ENCODE measurements around the gene MEIS1. TPM values are rescaled to one million over a fixed set of nuclear protein-coding genes. Genes with fewer than 3 reads are reported as not detected.

The MEIS1 gene
- total RNA-seq, 1 experiment from 2014 or later: 9.1 TPM

GRCh38 chr2:66577321-66578053 lies 142.6 kb downstream of the MEIS1 start:
- Histone ChIP-seq H2AFZ (peak overlapping the region; percentile 93), H3K9me2 (ENCODE audit: insufficient read depth) (no peaks in the 10 kb centered on the region), H3F3A (ENCODE audit: insufficient read depth, low read depth) (no peaks in the 10 kb centered on the region), H3K4me1 (replicated peaks; ENCODE audit: insufficient read depth) (0 out of 2 replicates have a peak, but pooled peaks cover 19% of the 10 kb centered on the region), H3K36me3 (ENCODE audit: low read depth) (no peaks in the 10 kb centered on the region), H3K79me2 (ENCODE audit: low read depth) (no peaks in the 10 kb centered on the region), H4K20me1 (ENCODE audit: insufficient read depth) (no peaks in the 10 kb centered on the region), H3K4me2 (peak overlapping the region; percentile 100), H3K4me3 (peak overlapping the region; percentile 82), H3K27ac (no peak overlapping the region), H3K27me3 (ENCODE audit: insufficient read depth, low read depth) (peaks cover 27% of the 10 kb centered on the region; the same call in 1 of the 2 replicates), H3K9me3 (ENCODE audit: insufficient read depth, low read depth) (no peaks in the 10 kb centered on the region)
- no TSS peak for BruUV-seq (replicated peaks)
- TF ChIP-seq, protein P1, sequence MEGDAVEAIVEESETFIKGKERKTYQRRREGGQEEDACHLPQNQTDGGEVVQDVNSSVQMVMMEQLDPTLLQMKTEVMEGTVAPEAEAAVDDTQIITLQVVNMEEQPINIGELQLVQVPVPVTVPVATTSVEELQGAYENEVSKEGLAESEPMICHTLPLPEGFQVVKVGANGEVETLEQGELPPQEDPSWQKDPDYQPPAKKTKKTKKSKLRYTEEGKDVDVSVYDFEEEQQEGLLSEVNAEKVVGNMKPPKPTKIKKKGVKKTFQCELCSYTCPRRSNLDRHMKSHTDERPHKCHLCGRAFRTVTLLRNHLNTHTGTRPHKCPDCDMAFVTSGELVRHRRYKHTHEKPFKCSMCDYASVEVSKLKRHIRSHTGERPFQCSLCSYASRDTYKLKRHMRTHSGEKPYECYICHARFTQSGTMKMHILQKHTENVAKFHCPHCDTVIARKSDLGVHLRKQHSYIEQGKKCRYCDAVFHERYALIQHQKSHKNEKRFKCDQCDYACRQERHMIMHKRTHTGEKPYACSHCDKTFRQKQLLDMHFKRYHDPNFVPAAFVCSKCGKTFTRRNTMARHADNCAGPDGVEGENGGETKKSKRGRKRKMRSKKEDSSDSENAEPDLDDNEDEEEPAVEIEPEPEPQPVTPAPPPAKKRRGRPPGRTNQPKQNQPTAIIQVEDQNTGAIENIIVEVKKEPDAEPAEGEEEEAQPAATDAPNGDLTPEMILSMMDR (conservative IDR thresholded peaks at IDR 0.05): no peak
- no peak for TF ChIP-seq EZH2 (IDR thresholded peaks at IDR 0.05; ENCODE audit: low read depth)
- ChIA-PET CTCF (interaction anchor here (0.9 to 1.1 kb wide), 2 partner anchors 10 to 149 kb away, joined by 4 to 5 read pairs; no protein-coding TSS in a partner anchor), POLR2A (ENCODE audit: unreplicated experiment) (no interaction called here)
- DNase-seq: peak in 1 of 2 experiments; percentile 22
- intact Hi-C loops (cut with micrococcal nuclease; ENCODE audit: unreplicated experiment): loop anchor here (5.0 to 10.0 kb wide), 2 partner anchors 897 to 1265 kb away; no protein-coding TSS in a partner anchor

DNA sequence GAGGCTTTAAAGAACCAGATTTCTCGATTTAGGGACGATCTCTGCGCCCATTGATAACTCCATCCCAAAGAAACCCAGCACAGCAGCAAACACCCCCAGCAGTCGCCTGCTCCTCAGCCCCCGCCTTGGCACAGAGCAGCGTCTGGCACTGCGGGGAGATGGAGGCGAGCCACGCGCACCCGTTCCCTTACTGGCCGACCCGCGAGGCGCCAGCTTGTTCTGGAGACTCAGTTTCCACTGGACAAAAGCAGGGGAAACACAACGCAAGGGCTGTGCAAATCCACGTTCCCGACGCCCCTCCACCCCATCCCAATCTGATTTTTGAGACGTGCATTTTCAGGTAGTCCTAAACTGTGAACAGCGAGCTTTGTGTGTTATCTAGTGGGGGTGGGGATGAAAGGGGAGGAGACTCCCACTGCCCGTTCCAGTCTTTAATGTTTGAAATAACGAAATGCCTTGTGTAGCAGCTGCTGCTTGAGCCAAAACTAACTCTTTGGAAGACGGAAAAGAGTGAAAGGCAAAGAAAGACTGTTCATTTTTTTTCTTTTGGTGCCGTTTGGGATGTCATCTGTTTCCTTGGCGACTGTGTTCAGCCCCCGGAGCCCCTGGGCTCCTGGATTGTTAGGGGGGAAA lies 143.2 kb downstream of the MEIS1 start:
- Histone ChIP-seq H3K27me3 (ENCODE audit: insufficient read depth, low read depth) (peaks cover 27% of the 10 kb centered on the region; the same call in 1 of the 2 replicates), H3K9me3 (ENCODE audit: insufficient read depth, low read depth) (no peaks in the 10 kb centered on the region), H3K4me1 (replicated peaks; ENCODE audit: insufficient read depth) (0 out of 2 replicates have a peak, but pooled peaks cover 19% of the 10 kb centered on the region), H3K27ac (no peak overlapping the region), H3K36me3 (ENCODE audit: low read depth) (no peaks in the 10 kb centered on the region), H2AFZ (no peak overlapping the region), H3K4me3 (no peak overlapping the region), H3K79me2 (ENCODE audit: low read depth) (no peaks in the 10 kb centered on the region), H3F3A (ENCODE audit: insufficient read depth, low read depth) (no peaks in the 10 kb centered on the region), H3K9me2 (ENCODE audit: insufficient read depth) (no peaks in the 10 kb centered on the region), H3K4me2 (no peak overlapping the region), H4K20me1 (ENCODE audit: insufficient read depth) (no peaks in the 10 kb centered on the region)
- no peak for DNase-seq
- CTCF ChIA-PET: no interaction called here
- no TSS peak for BruUV-seq (replicated peaks)
- POLR2A ChIA-PET (ENCODE audit: unreplicated experiment): no interaction called here
- intact Hi-C loops (cut with micrococcal nuclease; ENCODE audit: unreplicated experiment): loop anchor here (5.0 to 10.0 kb wide), 2 partner anchors 897 to 1264 kb away; no protein-coding TSS in a partner anchor
- TF ChIP-seq, protein P1 (conservative IDR thresholded peaks at IDR 0.05): no peak
- TF ChIP-seq EZH2 (IDR thresholded peaks at IDR 0.05; ENCODE audit: low read depth): no peak

DNA sequence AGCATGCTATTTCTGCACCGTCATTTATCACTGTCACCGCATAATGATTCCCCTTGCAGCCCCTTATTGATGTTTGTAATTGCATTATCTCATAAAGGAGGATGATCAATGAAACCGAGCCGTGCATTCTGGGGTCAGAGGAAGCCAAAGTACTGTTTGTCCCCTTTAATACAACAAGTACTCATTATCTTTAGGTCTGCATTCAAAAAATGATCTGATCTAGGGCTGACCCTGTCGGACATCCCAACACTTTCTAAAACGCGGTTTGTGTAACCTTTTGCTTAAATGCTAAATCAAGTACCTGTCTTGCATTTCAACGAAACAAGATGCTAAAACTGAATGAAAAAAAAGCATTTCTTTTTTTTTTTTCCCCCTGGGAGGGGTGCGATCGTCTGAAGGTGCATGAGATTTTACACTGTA lies 143.8 kb downstream of the MEIS1 start:
- TF ChIP-seq, protein P1 (conservative IDR thresholded peaks at IDR 0.05): no peak
- TF ChIP-seq EZH2 (IDR thresholded peaks at IDR 0.05; ENCODE audit: low read depth): no peak
- no peak overlapping the region for H2AFZ ChIP-seq
- no peaks in the 10 kb centered on the region for H3F3A ChIP-seq (ENCODE audit: insufficient read depth, low read depth)
- ChIA-PET POLR2A (ENCODE audit: unreplicated experiment) (no interaction called here), CTCF (no interaction called here)
- no peaks in the 10 kb centered on the region for H4K20me1 ChIP-seq (ENCODE audit: insufficient read depth)
- DNase-seq: no peak
- H3K4me1 ChIP-seq (replicated peaks; ENCODE audit: insufficient read depth): 0 out of 2 replicates have a peak, but pooled peaks cover 19% of the 10 kb centered on the region
- H3K9me2 ChIP-seq (ENCODE audit: insufficient read depth): no peaks in the 10 kb centered on the region
- no peak overlapping the region for H3K4me2 ChIP-seq
- BruUV-seq (replicated peaks): no TSS peak
- H3K9me3 ChIP-seq (ENCODE audit: insufficient read depth, low read depth): no peaks in the 10 kb centered on the region
- H3K27me3 ChIP-seq (ENCODE audit: insufficient read depth, low read depth): peaks cover 27% of the 10 kb centered on the region; the same call in 1 of the 2 replicates
- no peaks in the 10 kb centered on the region for H3K36me3 ChIP-seq (ENCODE audit: low read depth)
- H3K4me3 ChIP-seq: no peak overlapping the region
- H3K79me2 ChIP-seq (ENCODE audit: low read depth): no peaks in the 10 kb centered on the region
- H3K27ac ChIP-seq: no peak overlapping the region
- intact Hi-C loops (cut with micrococcal nuclease; ENCODE audit: unreplicated experiment): loop anchor here (5.0 to 10.0 kb wide), 2 partner anchors 896 to 1264 kb away; no protein-coding TSS in a partner anchor
